Activated CD8-positive, alpha-beta memory T cell treated with anti-CD3 and anti-CD28 coated beads for 24 hours (primary cell): Measurements from ENCODE around the gene FBXO38.

Experiments used
- DNase-seq: peaks from one replicate; pipeline ENCODE4 v3.0.0-alpha.2; 2020

FBXO38 gene

GRCh38 chr5:148387325-148387724 lies 3.6 kb downstream of the FBXO38 start:
- DNase-seq: no peak

GRCh38 chr5:148388696-148389095 lies 4.9 kb downstream of the FBXO38 start:
- no peak for DNase-seq

- no peak for DNase-seq
Measured at GRCh38 chr5:148390914-148391313, 7.2 kb downstream of the FBXO38 start.

- no peak for DNase-seq
Measured at GRCh38 chr5:148391422-148391821, 7.7 kb downstream of the FBXO38 start.

GRCh38 chr5:148393390-148393741 lies 9.6 kb downstream of the FBXO38 start:
- no peak for DNase-seq

GRCh38 chr5:148394587-148395019 lies 10.8 kb downstream of the FBXO38 start:
- no peak for DNase-seq

GRCh38 chr5:148395031-148395430 lies 11.3 kb downstream of the FBXO38 start:
- no peak for DNase-seq

- DNase-seq: no peak
Measured at GRCh38 chr5:148397968-148398595, 14.3 kb downstream of the FBXO38 start.

- DNase-seq: no peak
Measured at GRCh38 chr5:148398698-148399121, 15.0 kb downstream of the FBXO38 start.

GRCh38 chr5:148401604-148402003 lies 17.8 kb downstream of the FBXO38 start:
- no peak for DNase-seq

GRCh38 chr5:148403344-148403743 lies 19.6 kb downstream of the FBXO38 start:
- no peak for DNase-seq

- no peak for DNase-seq
Measured at GRCh38 chr5:148406406-148406805, 22.6 kb downstream of the FBXO38 start.

GRCh38 chr5:148408092-148408491 lies 24.3 kb downstream of the FBXO38 start:
- DNase-seq: no peak

- no peak for DNase-seq
Measured at GRCh38 chr5:148412124-148412523, 28.4 kb downstream of the FBXO38 start.

GRCh38 chr5:148414833-148415232 lies 31.1 kb downstream of the FBXO38 start:
- no peak for DNase-seq

- DNase-seq: no peak
Measured at GRCh38 chr5:148416416-148416815, 32.7 kb downstream of the FBXO38 start.

GRCh38 chr5:148416921-148417320 lies 33.2 kb downstream of the FBXO38 start:
- DNase-seq: no peak

GRCh38 chr5:148418511-148418910 lies 34.8 kb downstream of the FBXO38 start:
- DNase-seq: no peak

GRCh38 chr5:148421661-148422060 lies 37.9 kb downstream of the FBXO38 start:
- no peak for DNase-seq

- DNase-seq: no peak
Measured at GRCh38 chr5:148425808-148426207, 42.0 kb downstream of the FBXO38 start.

GRCh38 chr5:148426514-148426913 lies 42.8 kb downstream of the FBXO38 start:
- no peak for DNase-seq

- no peak for DNase-seq
Measured at GRCh38 chr5:148427370-148428042, 43.7 kb downstream of the FBXO38 start.

GRCh38 chr5:148428848-148429247 lies 45.1 kb downstream of the FBXO38 start:
- no peak for DNase-seq

- DNase-seq: no peak
Measured at GRCh38 chr5:148433826-148434225, 50.1 kb downstream of the FBXO38 start.

- no peak for DNase-seq
Measured at GRCh38 chr5:148436029-148436428, 52.3 kb downstream of the FBXO38 start.
